ENCODE results near the gene PTGDS. TPM values are rescaled to one million over a fixed set of nuclear protein-coding genes. Genes with fewer than 3 reads are reported as not detected.

PTGDS gene
- total RNA-seq, 1 donor from 2014 or later: 5.0 TPM

GRCh38 chr9:137020771-137021567 lies 43.7 kb downstream of the PTGDS start:
- DNase-seq (ENCODE audit: low read depth) (no peak), FAIRE-seq (no peak)
- Histone ChIP-seq H3K79me2 (ENCODE audit: insufficient read depth, low read length) (no peaks in the 10 kb centered on the region), H3K4me1 (ENCODE audit: insufficient read depth, low read length) (no peaks in the 10 kb centered on the region), H3K4me2 (ENCODE audit: low read length) (no peak overlapping the region), H3K9ac (ENCODE audit: low read length) (no peak overlapping the region), H2AFZ (ENCODE audit: low read depth, low read length) (no peak overlapping the region), H4K20me1 (ENCODE audit: insufficient read depth, low read length) (peaks cover 7% of the 10 kb centered on the region), H3K27me3 (ENCODE audit: insufficient read depth, low read length) (no peaks in the 10 kb centered on the region), H3K36me3 (ENCODE audit: insufficient read depth, low read length) (no peaks in the 10 kb centered on the region), H3K4me3 (ENCODE audit: insufficient read depth, low read depth, low read length) (no peak overlapping the region), H3K9me3 (ENCODE audit: insufficient read depth, low read depth, low read length) (no peaks in the 10 kb centered on the region), H3K27ac (ENCODE audit: low read depth, low read length) (no peak overlapping the region)
- Mint-ChIP-seq H3K4me1 (ENCODE audit: low read depth, unreplicated experiment) (no peaks in the 10 kb centered on the region), H3K27ac (ENCODE audit: unreplicated experiment) (no peak overlapping the region), H3K27me3 (ENCODE audit: low read depth, unreplicated experiment) (peaks cover 3% of the 10 kb centered on the region), H3K4me3 (ENCODE audit: unreplicated experiment) (no peak overlapping the region), H3K9me3 (ENCODE audit: unreplicated experiment) (no peaks in the 10 kb centered on the region), H3K36me3 (ENCODE audit: low read depth, unreplicated experiment) (peaks cover 6% of the 10 kb centered on the region)
- TF ChIP-seq EZH2 (IDR thresholded peaks at IDR 0.05; ENCODE audit: insufficient read depth, low read length) (no peak), CTCF (IDR thresholded peaks at IDR 0.05; ENCODE audit: insufficient read depth, low read depth, low read length) (no peak)

GRCh38 chr9:137021568-137021978 lies 44.3 kb downstream of the PTGDS start:
- DNase-seq (ENCODE audit: low read depth): no peak
- Histone ChIP-seq H3K79me2 (ENCODE audit: insufficient read depth, low read length) (no peaks in the 10 kb centered on the region), H3K4me1 (ENCODE audit: insufficient read depth, low read length) (no peaks in the 10 kb centered on the region), H4K20me1 (ENCODE audit: insufficient read depth, low read length) (peaks cover 13% of the 10 kb centered on the region), H3K4me3 (ENCODE audit: insufficient read depth, low read depth, low read length) (no peak overlapping the region), H3K9ac (ENCODE audit: low read length) (no peak overlapping the region), H3K27ac (ENCODE audit: low read depth, low read length) (no peak overlapping the region), H3K4me2 (ENCODE audit: low read length) (no peak overlapping the region), H3K36me3 (ENCODE audit: insufficient read depth, low read length) (no peaks in the 10 kb centered on the region), H3K27me3 (ENCODE audit: insufficient read depth, low read length) (no peaks in the 10 kb centered on the region), H2AFZ (ENCODE audit: low read depth, low read length) (no peak overlapping the region), H3K9me3 (ENCODE audit: insufficient read depth, low read depth, low read length) (no peaks in the 10 kb centered on the region)
- no peak overlapping the region for H3K4me3 Mint-ChIP-seq (ENCODE audit: unreplicated experiment)
- peaks cover 4% of the 10 kb centered on the region for H3K36me3 Mint-ChIP-seq (ENCODE audit: low read depth, unreplicated experiment)
- no peak for TF ChIP-seq EZH2 (IDR thresholded peaks at IDR 0.05; ENCODE audit: insufficient read depth, low read length)
- no peaks in the 10 kb centered on the region for H3K4me1 Mint-ChIP-seq (ENCODE audit: low read depth, unreplicated experiment)
- H3K27me3 Mint-ChIP-seq (ENCODE audit: low read depth, unreplicated experiment): peaks cover 3% of the 10 kb centered on the region
- FAIRE-seq: no peak
- no peaks in the 10 kb centered on the region for H3K9me3 Mint-ChIP-seq (ENCODE audit: unreplicated experiment)
- no peak overlapping the region for H3K27ac Mint-ChIP-seq (ENCODE audit: unreplicated experiment)

GRCh38 chr9:137021979-137022661 lies 44.8 kb downstream of the PTGDS start:
- TF ChIP-seq EZH2 (IDR thresholded peaks at IDR 0.05; ENCODE audit: insufficient read depth, low read length) (no peak), CTCF (IDR thresholded peaks at IDR 0.05; ENCODE audit: insufficient read depth, low read depth, low read length) (no peak)
- no peak for DNase-seq (ENCODE audit: low read depth)
- Histone ChIP-seq H3K36me3 (ENCODE audit: insufficient read depth, low read length) (no peaks in the 10 kb centered on the region), H3K27ac (ENCODE audit: low read depth, low read length) (no peak overlapping the region), H3K9me3 (ENCODE audit: insufficient read depth, low read depth, low read length) (no peaks in the 10 kb centered on the region), H3K4me2 (ENCODE audit: low read length) (no peak overlapping the region), H3K79me2 (ENCODE audit: insufficient read depth, low read length) (no peaks in the 10 kb centered on the region), H3K4me1 (ENCODE audit: insufficient read depth, low read length) (peaks cover under 1% of the 10 kb centered on the region), H3K9ac (ENCODE audit: low read length) (no peak overlapping the region), H4K20me1 (ENCODE audit: insufficient read depth, low read length) (peaks cover 19% of the 10 kb centered on the region), H3K27me3 (ENCODE audit: insufficient read depth, low read length) (no peaks in the 10 kb centered on the region), H3K4me3 (ENCODE audit: insufficient read depth, low read depth, low read length) (no peak overlapping the region), H2AFZ (ENCODE audit: low read depth, low read length) (no peak overlapping the region)
- Mint-ChIP-seq H3K27me3 (ENCODE audit: low read depth, unreplicated experiment) (peaks cover 3% of the 10 kb centered on the region), H3K4me3 (ENCODE audit: unreplicated experiment) (no peak overlapping the region), H3K9me3 (ENCODE audit: unreplicated experiment) (no peaks in the 10 kb centered on the region), H3K36me3 (ENCODE audit: low read depth, unreplicated experiment) (peaks cover 2% of the 10 kb centered on the region), H3K4me1 (ENCODE audit: low read depth, unreplicated experiment) (no peaks in the 10 kb centered on the region), H3K27ac (ENCODE audit: unreplicated experiment) (no peak overlapping the region)
- FAIRE-seq: no peak
